T-helper 2 cell treated with Interferon-gamma antibody and Interleukin-4, amounts not matched to agents 100 ng/mL and 5 ng/mL, for 36 hours (primary cell): Measurements from ENCODE around the gene TBC1D7. TPM values are rescaled to one million over a fixed set of nuclear protein-coding genes. Genes with fewer than 3 reads are reported as not detected.

ENCODE experiments used
- intact Hi-C: fragments of 100-400 bp; cut with micrococcal nuclease; formaldehyde crosslinking; loops from one replicate; pipeline ENCODE4 v1.15.1; 2023
- total RNA-seq: library from RNA; stranded (reverse); gene quantifications from 2 replicates; pipeline ENCODE4 v1.2.3, GENCODE V29; 2022

Gene TBC1D7
- total RNA-seq, 1 donor from 2014 or later = 22.1 TPM

DNA sequence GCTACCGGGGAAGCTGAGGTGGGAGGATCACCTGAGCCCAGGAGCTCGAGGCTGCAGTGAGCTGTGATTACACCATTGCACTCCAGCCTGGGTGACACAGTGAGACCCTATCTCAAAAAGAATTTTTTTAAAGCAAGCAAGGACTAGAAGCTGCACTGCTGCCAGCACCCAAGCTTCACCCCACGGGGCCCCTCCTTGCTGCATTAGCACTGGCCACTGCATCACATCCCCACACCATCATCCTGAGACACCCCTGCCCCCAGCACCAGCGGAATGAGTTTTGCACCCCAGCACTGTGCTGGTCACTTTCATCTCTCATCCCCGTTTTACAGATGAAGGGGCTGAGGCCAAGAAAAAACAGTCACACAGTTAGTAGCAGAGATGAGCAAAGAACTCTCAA is 30.9 kb downstream of the TBC1D7 start:
- intact Hi-C loops = no loop called here

DNA sequence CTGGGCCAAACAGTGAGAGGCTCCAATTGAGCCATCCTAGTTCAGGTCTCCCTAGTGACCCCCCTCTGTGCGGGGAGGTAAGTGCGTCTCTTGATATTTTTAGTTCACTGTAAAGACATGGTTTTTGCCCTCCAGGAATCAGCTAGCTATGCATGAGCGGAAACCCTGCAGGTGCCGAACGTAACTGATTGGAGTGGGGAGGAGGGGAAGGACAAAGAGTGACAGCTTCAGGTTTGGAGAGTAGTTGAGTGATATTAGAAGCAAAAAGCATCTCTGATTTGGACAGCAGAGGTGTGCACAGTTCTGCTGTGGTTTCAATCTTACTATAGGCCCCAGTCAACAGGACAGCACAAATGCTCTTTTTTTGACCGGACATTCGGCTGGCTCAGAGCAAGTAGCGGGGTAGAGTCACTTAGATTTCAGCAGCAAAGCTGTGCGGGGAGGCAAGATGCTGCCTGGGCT is 31.8 kb downstream of the TBC1D7 start:
- intact Hi-C loops = no loop called here

DNA sequence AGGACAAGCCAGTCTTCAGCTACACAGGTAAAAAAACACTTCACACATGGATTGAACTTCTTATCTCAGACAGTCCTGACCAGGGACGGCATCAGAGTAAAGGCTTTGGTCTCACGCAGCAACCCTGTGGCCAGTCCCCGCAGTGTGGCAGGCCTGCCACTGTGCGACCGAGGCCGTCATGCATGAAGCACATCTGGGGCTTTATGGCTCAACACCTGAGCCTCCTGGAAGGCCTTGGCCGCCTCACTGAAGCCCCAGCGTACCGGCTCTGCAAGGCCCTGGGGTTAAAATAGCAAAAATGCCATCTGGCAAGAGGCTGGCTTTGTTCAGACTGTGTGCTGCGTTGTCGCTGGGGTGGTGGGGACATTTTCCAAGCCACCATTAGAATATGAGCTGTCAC is 32.8 kb downstream of the TBC1D7 start:
- intact Hi-C loops = no loop called here

GRCh38 chr6:13294499-13295069 is 33.8 kb downstream of the TBC1D7 start:
- intact Hi-C loops = no loop called here

GRCh38 chr6:13292774-13293173 is 35.6 kb downstream of the TBC1D7 start:
- intact Hi-C loops = no loop called here

DNA sequence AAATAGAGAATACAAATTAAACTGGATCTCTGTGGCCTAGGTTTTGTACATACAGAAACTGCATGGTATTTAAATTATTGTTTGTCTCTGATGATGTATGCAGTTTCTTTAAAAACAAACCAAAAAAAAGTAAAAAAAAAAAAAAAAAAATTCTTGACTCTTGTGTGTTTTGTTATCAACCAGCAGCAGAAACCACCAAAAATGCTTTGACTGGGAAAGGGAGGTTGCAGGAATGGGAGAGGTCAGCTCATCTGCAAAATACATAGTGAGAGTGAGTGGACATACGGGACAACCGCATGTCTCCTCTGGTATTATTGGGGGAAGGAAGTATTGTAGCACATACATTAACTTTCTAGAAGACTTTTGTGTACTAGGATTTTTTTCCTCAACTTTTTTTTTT is 38.0 kb downstream of the TBC1D7 start:
- intact Hi-C loops = no loop called here

DNA sequence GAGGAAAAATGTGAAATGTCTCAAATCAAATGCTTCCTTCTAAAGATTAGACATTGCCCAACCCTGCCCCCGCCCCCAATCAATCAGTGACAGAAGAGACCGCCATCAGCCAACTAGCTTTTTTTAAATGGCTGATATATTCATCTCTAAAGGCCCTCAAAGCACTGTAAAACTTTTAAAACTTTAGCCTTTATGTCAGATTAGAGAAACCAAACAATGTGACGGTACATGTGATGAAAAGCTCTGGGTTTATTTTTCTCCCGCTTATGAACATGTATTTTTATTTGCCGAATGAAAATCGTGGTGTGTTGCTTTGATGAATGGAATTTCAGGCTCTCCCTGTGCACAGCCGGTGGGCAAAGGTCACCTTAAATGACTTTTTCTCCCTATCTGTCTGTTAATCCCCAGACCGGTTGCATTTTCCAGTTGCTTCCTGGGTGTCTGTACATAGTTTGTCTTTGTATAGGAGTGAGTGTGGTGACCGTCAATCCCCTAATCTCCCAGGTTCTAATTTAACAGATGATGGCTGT is 38.5 kb downstream of the TBC1D7 start:
- intact Hi-C loops = no loop called here

- intact Hi-C loops = no loop called here
Observed at GRCh38 chr6:13288969-13289391, 39.4 kb downstream of the TBC1D7 start.

DNA sequence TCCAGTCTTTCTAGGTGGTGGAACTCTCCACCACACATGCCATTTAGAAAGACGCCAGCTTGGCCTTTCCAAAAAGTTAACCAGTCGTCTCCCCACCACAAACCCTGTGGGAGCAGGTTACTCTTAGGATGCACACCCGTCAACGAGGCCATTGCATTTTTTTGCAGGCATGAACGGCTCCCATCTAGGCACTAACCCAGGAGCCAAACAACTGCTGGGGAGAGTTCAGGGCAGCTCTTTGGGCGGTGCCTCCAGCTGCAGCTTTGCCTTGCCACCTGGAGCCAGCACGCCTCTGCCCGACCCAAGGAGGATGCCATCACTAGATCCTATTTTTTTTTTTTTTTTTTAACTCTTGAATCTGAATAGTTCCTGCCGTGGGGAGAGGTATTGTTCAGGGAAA is 39.9 kb downstream of the TBC1D7 start:
- intact Hi-C loops = no loop called here

GRCh38 chr6:13287104-13287503 is 41.2 kb downstream of the TBC1D7 start:
- intact Hi-C loops = no loop called here

GRCh38 chr6:13286181-13286580 is 42.2 kb downstream of the TBC1D7 start:
- intact Hi-C loops = no loop called here

- intact Hi-C loops = no loop called here
Observed at GRCh38 chr6:13285705-13286104, 42.6 kb downstream of the TBC1D7 start.

DNA sequence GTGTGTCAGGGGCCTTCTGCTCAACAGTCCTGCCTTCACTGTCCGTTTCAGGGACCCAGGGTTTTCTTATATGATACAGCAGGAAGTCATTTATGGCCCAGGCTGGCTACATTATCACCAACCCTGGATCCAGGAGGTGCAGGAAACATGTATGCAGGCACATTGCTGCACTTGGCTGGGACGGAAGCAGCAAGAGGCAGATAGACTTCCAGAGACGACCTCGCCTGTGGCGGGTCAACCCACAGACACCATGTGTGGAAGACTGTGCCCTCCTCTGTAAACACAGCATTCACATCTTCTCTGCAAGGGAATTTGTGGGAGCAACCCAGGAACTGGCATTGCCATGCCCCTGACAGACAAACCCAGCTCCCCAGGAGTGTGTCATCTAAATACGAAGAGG is 43.7 kb downstream of the TBC1D7 start:
- intact Hi-C loops = no loop called here

DNA sequence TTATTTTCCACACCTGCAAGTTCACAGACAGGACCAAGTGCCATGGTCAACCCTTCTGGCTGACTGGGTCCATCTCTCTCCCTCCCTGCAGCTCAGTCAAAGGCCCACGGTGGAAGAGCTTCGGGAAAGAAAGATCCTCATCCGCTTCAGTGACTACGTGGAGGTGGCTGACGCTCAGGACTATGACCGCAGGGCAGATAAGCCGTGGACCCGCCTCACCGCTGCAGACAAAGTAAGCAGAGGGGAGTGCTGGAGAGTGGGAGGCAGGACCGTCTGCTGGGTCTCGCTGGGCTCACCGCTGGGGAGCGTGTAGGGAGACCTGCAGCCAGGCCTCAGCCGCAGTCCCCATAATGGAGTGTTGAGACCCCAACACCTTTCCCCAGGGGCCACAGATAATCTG is 45.0 kb downstream of the TBC1D7 start:
- intact Hi-C loops = no loop called here

DNA sequence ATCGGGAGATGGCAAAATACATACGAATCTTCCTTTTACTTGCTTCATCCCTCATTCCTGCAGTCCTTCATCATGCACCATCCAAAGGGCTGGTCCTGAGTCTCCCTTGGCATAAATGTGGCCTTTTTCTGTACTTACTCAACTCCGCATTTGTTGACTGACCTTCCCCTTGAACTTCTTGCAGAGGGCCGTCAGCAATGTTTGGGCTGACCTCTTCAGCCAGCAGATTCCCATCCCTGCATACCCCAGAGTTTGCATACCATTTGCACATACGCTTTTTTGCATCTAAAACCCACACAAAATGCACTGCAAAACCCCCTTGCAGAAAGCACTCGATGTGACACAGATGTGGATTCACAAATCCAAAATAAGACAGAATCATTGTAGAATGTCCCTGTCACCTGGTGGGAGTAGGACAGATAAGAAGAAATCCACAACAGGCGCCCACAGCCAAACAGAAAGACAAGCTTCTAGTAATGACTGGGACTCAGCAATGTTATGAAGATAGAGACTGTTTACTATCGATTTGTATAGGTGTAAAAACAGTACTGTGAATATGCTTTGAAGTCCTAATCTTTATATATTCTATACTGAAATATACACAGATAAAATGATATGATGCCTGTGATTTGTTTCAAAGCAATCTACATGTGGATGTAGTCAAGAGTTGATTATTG is 45.8 kb downstream of the TBC1D7 start:
- intact Hi-C loops = no loop called here

DNA sequence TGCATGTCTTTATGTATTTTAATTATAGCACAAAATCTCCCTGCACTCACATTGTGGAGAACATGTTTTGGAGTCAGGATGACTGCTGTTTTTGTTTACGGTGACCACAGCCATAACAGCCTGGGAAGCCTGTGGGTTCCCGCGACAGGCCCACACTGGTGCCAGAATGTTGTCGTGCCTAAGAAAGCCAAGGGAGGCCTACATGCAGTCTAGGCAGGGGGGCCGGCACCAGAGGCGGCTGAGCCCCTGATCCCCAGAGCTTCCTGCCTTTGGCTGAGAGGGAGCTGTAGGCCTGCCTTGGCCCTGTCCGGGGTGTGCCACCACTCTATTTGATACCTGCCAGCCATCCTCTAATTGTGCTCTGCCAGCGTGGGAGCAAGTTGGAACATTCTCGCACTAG is 46.7 kb downstream of the TBC1D7 start:
- intact Hi-C loops = no loop called here

DNA sequence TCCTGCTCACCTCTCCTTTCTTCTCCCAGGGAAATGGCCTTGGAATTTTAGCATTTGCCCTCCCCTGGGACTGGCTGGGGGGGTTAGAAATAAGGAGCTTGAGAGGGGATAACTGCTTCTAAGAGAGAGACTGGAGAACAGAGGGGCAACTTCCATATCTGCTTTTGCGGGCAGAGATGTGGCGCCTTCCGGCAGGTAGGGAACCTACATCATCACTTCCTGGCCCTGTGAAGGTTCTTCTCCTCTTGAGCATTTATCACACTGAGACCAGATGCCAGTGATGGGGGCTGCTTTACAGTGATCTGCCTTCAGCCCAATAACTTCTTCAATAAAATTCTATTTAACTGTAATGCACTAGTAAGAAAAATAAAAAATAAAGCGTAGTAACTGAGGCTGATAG is 48.1 kb downstream of the TBC1D7 start:
- intact Hi-C loops = no loop called here

DNA sequence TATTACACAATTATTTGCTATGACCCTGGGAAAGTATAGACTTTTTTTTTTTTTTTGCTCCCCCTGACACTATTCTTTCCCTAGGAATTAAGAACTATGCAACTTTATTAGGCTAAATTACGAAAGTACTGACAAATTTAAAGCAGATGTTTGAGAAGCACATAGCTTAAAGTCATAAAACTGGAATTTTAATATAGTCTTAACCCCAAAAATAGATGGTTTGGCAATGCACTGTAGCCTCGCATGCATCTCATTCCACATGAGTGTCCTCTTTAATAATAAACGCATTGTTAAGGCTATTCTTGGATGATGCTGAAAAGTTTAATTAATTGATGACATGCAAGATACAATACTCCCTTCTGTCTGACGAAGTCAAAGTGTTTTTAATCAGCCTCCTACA is 49.3 kb downstream of the TBC1D7 start:
- intact Hi-C loops = no loop called here

DNA sequence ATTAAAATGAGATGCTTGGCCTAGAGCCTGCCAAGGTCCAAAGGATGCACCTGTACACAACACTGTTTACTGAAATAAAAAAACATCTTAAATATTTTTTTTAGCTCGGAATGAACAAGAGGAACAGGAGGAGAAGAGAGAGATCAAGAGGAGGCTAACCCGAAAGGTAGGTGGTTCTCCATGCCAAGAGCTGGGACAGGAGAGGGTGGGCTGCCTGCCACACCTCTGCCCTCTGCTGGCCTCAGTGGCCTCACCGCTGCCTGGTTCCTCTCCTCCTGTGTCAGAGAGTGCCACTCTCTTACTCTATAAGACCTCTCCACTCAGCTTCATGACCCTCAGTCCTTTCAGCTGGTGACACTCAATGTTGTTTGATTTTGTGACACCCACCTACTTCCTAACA is 50.2 kb downstream of the TBC1D7 start:
- intact Hi-C loops = no loop called here

- intact Hi-C loops = no loop called here
Observed at GRCh38 chr6:13277231-13277630, 51.1 kb downstream of the TBC1D7 start.

DNA sequence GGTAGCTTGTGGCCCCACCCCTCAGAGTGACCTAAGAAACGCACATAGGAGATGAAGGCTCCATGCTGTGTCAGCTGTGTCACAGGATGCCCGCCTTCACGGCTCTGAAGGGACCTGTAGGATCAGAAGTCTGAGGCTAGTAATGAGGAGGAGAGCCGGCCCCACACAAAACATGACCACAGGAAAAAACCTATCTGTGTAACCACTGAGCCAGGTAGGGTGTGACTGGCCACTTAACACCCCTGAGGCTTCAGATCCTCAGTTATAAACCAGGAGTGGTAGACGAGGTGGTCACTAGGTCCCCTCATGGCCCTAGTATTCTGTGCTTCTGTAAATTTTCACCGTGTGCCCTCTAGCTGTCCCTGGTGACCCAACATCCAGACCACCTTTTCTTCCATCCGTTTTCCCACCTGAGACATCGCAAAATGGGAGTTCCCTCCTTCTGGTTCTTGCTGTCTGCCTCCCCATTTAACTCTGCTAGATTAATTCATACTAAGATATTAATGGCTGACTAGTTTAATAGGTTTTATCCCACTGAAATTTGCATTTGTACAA is 52.8 kb downstream of the TBC1D7 start:
- intact Hi-C loops = no loop called here

GRCh38 chr6:13274707-13275434 is 53.5 kb downstream of the TBC1D7 start:
- intact Hi-C loops = no loop called here
